Measurements from ENCODE around the gene MARCHF6.
"Not testable (repeated sequence)": the region's sequence is repeated elsewhere in the genome, so short reads cannot be mapped to it uniquely, and the experiment has no call there.

MARCHF6 gene

GRCh38 chr5:10353241-10354047, at the start of gene MARCHF6:
Gene MARCHF6, plus strand, starts transcription at chr5:10353695. Its CDS starts 204 bp downstream, at chr5:10353899.
- peak; percentile 87 to 95 for DNase-seq (ENCODE audit: low read depth in 2 of 2)

- no peak for DNase-seq (ENCODE audit: low read depth in 2 of 2)
Measured at GRCh38 chr5:10303699-10304170, 49.8 kb upstream of the MARCHF6 start.

DNA sequence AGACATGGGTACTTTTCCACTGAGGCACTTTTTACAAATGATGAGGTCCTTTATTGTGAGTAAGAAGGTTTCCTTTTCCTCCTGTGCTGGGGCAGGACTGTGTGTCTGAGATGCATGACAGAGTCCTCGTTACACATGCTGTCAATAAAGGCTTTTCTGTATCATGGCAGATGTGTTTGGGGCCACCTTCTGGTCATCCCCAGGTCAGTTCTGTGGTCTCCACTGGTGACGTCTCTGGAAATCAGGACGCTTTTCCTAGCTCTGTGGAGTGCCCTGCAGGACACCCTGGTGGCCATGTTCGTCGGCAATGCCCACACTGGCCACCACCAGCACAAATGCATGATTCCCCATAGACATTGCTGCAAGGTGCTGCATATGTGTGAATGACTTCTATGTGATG, 48.6 kb upstream of the MARCHF6 start:
- DNase-seq (ENCODE audit: low read depth in 2 of 2): no peak

- no peak for DNase-seq (ENCODE audit: low read depth in 2 of 2)
Measured at GRCh38 chr5:10306114-10306513, 47.4 kb upstream of the MARCHF6 start.

DNA sequence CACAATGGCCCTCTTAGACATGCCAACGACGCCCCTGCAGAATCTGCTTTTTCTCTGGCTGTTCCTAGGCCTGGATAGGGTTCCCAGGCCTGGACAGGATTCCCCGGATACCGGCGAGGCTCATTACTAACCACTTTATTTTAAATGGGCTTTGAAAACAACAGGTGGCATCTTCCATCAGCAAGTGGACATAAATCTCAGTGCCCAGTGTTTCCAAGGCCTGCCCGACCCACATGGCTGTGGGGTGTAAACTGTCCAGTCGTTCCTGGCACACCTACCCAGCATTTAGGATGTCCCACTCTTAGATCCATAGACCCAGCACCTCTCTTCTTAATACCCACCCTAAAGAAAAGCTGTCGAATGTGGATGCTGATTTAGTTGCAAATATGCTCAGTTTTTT, 46.7 kb upstream of the MARCHF6 start:
- no peak for DNase-seq (ENCODE audit: low read depth in 2 of 2)

GRCh38 chr5:10307206-10308148, 46.0 kb upstream of the MARCHF6 start, which contains the start of gene CMBL:
Gene CMBL, minus strand, starts transcription at chr5:10307902. Its CDS starts 17,140 bp downstream, at chr5:10290762.
- DNase-seq (ENCODE audit: low read depth in 2 of 2): no peak

DNA sequence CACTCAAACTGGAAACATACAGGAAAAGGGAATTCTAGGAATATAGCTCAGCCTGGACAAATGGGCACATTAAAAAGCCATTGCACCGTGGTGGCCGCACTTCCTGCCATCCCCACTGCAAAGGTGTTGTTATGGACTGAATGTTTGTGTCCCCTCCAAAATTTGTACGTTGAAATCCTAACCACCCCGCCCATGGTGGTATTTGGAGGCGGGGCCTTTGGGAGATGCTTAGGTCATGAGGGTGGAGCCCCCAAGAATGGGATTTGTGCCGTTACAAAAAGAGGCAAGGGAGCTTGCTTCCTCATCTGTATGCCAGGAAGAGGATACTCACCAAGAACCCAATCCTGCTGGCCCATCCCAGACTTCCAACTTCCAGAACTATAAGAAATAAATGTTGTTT, 44.7 kb upstream of the MARCHF6 start:
- DNase-seq (ENCODE audit: low read depth in 2 of 2): no peak

- no peak for DNase-seq (ENCODE audit: low read depth in 2 of 2)
Measured at GRCh38 chr5:10310066-10310779, 43.3 kb upstream of the MARCHF6 start.

DNA sequence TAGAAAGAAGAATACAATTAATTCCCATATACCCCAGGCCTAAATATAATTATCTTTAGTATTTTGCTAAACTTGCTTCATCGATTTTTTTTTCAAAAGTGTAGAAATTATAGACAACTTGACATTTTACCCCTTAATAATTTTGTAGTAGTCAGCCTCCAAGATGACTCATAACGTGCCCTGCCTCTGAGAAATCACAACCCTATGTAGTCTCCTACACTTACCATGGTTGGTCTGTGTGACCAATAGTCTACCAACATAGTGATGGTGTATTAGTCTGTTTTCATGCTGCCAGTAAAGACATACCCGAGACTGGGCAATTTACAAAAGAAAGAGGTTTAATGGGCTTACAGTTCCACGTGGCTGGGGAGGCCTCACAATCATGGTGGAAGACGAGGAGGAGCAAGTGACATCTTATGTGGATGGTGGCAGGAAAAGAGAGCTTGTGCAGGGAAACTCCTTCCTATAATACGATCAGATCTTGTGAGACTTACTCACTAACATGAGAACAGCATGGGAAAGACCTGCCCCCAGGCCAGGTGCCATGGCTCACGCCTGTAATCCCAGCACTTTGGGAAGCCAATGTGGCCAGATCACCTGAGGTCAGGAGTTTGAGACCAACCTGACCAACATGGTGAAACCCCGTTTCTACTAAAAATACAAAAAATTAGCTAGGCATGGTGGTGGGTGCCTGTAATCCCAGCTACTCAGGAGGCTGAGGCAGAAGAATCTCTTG, 42.5 kb upstream of the MARCHF6 start:
- DNase-seq (ENCODE audit: low read depth in 2 of 2): not testable (repeated sequence)

DNA sequence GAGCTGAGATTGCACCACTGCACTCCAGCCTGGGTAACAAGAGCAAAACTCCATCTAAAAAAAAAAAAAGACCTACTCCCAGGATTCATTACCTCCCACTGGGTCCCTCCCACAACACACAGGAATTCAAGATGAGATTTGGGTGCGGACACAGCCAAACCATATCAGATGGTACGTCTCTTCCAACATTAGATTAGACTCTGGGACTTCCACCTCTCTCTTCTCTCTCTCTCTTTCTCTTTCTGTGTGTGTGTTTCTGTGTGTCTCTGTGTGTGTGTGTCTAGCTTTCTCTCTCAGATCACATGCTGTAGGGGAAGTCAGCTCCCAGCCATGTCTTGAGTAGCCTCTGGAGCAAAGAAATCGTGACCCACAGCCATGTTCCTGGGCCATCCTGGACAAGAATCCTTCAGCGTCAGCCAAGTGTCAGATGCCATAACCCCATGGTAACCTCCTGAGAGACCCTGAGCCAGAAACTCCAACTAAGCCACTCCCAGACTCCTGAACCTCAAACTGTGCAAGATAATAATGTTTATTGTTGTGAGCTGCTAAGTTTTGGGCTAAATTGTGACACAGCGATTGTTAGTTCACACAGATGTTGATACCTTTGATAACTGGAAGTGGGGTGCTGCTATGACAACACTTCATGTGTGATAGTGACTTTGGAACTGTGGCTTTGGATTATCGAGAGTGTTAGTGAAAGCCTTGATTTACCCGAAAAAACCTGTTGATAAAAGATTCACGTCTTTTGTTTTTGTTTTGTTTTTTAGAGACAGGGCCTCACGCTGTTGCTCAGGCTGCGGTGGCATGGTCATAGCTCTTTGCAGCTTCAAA, 41.7 kb upstream of the MARCHF6 start:
- DNase-seq (ENCODE audit: low read depth in 2 of 2): no peak

- DNase-seq (ENCODE audit: low read depth in 2 of 2): no peak
Measured at GRCh38 chr5:10315201-10315600, 38.3 kb upstream of the MARCHF6 start.

DNA sequence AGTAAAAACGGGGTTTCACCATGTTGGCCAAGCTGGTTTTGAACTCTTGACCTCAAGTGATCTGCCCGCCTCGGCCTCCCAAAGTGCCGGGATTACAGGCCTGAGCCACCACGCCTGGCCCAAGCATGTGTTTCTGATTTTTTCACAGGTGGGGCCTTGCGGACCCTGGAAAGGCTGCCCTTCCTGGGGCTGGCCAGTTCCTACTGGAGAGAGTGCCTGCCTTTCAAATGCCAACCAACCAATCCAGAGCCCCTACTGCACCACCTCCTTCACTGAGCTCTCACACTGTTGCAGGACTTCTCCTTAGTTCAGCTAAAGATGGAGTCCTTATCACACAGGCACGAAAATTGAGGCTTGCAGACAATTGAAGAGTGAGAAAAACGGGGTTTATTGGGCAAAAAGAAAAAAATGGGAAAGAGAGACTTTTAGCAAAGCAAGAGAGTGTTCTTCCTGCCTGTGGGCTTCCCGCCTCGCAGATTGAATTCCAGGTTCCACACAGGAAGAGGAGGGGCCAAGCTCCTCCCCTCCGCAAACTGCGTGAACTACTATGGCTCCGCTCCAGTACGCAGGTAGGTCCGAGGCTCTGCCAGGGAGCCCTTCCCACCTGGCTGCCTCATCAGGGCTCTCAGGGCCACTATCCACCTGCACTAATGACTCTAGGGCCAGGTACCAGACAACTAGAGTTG, 37.5 kb upstream of the MARCHF6 start:
- DNase-seq (ENCODE audit: low read depth in 2 of 2): no peak

- DNase-seq (ENCODE audit: low read depth in 2 of 2): no peak
Measured at GRCh38 chr5:10317825-10318682, 35.4 kb upstream of the MARCHF6 start.

DNA sequence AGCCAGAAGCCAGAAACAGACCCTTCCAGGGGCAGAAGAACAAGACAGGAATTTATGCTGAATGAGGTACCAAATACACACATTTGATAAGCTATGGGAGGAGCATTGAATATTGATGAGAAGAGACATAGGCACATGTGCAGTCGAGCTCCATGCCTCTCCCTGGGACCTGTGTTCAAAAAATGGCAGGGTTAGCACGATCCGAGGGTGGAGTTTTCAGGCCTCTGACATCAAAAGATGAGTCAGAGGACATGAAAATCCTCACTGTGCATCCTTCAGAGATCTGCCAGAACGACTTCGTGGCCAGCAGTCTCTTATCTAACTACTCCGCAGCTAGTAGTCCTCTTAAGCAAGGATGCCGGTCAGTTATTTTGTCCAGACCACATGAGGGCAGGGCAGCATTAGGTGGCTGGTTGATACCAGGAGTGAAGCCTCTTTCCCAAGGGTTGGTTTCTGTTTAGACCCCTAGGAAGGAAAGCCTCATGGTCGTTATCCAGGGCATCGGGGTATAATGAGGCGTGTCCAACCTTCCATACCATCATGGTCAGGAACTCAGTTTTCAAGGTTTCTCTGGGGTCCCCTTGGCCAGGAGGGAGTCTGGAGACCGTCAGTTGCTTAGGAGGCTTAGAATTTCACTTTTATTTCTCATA, 34.2 kb upstream of the MARCHF6 start:
- DNase-seq (ENCODE audit: low read depth in 2 of 2): no peak

DNA sequence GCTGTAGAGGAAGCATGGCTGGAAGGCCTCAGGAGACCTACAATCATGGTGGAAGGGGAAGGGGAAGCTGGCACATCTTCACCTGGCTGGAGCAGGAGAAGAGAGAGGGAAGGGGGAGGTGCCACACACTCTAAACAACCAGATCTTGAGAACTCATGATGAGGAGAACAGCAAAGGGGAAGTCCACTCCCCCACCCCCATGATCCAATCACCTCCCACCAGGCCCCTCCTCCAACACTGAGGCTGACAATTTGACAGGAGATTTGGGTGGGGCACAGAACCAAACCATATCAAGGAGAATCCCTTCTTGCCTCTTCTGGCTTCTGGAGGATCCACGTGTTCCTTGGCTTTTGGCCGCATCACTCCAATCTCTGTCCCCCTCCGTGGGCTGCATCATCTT, 32.7 kb upstream of the MARCHF6 start:
- no peak for DNase-seq (ENCODE audit: low read depth in 2 of 2)

DNA sequence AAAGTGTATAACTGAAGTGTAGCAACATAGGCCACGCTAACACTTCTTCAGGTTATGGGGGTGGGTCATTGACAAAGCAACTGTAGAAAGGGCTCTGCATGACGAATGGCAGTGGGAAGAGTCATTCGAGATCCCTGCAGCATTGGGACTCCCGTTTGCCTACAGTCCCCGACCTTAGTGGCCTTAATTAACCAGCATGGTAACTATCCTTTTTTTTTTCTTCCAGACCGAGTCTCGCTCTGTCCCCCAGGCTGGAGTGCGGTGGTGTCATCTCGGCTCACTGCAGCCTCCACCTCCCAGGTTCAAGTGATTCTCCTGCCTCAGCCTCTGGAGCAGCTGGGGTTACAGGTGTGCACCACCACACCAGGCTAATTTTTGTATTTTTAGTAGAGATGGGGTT, 31.6 kb upstream of the MARCHF6 start:
- no peak for DNase-seq (ENCODE audit: low read depth in 2 of 2)

DNA sequence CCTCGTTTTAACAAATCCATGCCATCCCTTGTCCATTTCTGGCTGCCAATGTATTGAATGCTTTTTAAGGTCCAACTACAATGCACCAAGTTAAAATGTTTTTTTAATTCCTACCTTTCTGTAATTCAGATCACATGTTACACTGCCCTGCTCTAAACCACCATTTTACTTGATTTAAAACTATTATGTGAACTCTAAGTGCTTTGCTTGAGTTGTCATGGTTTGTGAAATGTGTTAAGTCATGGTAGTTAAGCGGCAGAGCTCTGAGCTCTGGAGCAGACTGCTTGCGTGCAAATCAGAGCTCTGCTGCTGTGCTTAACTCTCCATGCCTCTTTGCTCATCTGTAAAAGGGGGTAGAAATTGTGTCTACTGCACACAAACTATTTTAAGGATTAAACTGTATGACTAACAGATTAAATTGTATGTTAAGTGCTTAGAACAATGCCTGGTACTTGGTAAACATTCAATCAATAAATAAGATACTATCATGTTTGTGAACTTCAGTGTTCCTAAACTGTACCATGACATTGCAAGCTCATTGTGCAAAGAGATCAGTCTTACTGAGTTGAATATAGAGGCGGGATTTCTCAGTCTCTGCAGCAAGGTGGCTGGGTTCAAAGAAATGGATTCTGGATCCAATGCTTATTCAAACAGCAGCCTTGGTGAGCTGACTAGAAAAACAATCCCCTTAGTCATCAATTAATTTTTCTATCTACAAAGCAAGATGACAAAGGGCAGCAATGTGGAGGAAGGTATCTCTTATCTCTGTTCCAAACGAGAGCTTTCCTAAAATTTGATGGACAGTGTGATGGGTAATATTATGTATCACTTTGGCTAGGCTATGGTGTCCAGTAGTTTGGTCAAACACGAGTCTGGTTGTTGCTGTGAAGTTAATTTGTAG, 29.7 kb upstream of the MARCHF6 start:
- DNase-seq (ENCODE audit: low read depth in 2 of 2): no peak

All from stimulated activated CD8-positive, alpha-beta memory T cell treated with anti-CD3 and anti-CD28 coated beads, Interleukin-7, amount 100 ng/mL, for 1 hour (primary cell).